Natural killer cell treated with Interleukin-12 subunit alpha and Interleukin-12 subunit beta and Interleukin-15 and Interleukin-18, amount 100 ng/mL, for 72 hours (primary cell): Measurements from ENCODE around the gene FOXF1. TPM values are rescaled to one million over a fixed set of nuclear protein-coding genes. Genes with fewer than 3 reads are reported as not detected.

Experiments
- total RNA-seq, 2 donors: library from RNA; stranded (reverse); gene quantifications; one replicate each; pipeline ENCODE4 v1.2.3, GENCODE V29; 2022

FOXF1 gene
- total RNA-seq, 2 donors from 2014 or later = not detected

Other genes starting within 250 kb of the FOXF1 start
- gene MTHFSD, start 44.7 kb downstream of the FOXF1 start, total RNA-seq = 10 to 100 TPM; 24.3 to 32.8 TPM
- not detected for gene FOXC2, start 56.3 kb downstream of the FOXF1 start, total RNA-seq
- gene FOXL1, start 68.0 kb downstream of the FOXF1 start, total RNA-seq = not detected